GM21423 (cell line): ENCODE results near the gene IL1R1.

Source experiments
- ATAC-seq: cut with Tn5 transposase; IDR thresholded peaks from one replicate; pipeline ENCODE4 v1.9.1; 2021; ENCODE audit warnings: mild to moderate bottlenecking, moderate library complexity; ENCODE audit not compliant: unreplicated experiment

Gene IL1R1

GRCh38 chr2:102166189-102166845, 23.8 kb downstream of the IL1R1 start:
- no peak for ATAC-seq

GRCh38 chr2:102168026-102168771, 25.7 kb downstream of the IL1R1 start:
- no peak for ATAC-seq

- ATAC-seq = no peak
Measured at GRCh38 chr2:102171946-102172345, 29.4 kb downstream of the IL1R1 start.

- no peak for ATAC-seq
Measured at GRCh38 chr2:102172745-102173144, 30.2 kb downstream of the IL1R1 start.

GRCh38 chr2:102176172-102176571, 33.6 kb downstream of the IL1R1 start:
- ATAC-seq = no peak

- no peak for ATAC-seq
Measured at GRCh38 chr2:102177814-102178478, 35.4 kb downstream of the IL1R1 start.

GRCh38 chr2:102179061-102179460, 36.5 kb downstream of the IL1R1 start:
- ATAC-seq = no peak

- no peak for ATAC-seq
Measured at GRCh38 chr2:102179788-102180686, 37.5 kb downstream of the IL1R1 start.

- no peak for ATAC-seq
Measured at GRCh38 chr2:102180687-102180999, 38.1 kb downstream of the IL1R1 start.

GRCh38 chr2:102181376-102181775, 38.8 kb downstream of the IL1R1 start:
- ATAC-seq = no peak

GRCh38 chr2:102181919-102182635, 39.5 kb downstream of the IL1R1 start:
- no peak for ATAC-seq

GRCh38 chr2:102184018-102184417, 41.5 kb downstream of the IL1R1 start:
- ATAC-seq = no peak

- no peak for ATAC-seq
Measured at GRCh38 chr2:102184568-102184967, 42.0 kb downstream of the IL1R1 start.

GRCh38 chr2:102185347-102185746, 42.8 kb downstream of the IL1R1 start:
- ATAC-seq = no peak

GRCh38 chr2:102186791-102187495, 44.4 kb downstream of the IL1R1 start, which contains the start of gene IL1RL2:
IL1RL2 (plus strand) TSS chr2:102187023; CDS start chr2:102187868, 845 bp downstream.
- no peak for ATAC-seq

- no peak for ATAC-seq
Measured at GRCh38 chr2:102187496-102188150, 45.1 kb downstream of the IL1R1 start.

GRCh38 chr2:102190430-102191107, 48.0 kb downstream of the IL1R1 start:
- ATAC-seq = no peak

- ATAC-seq = no peak
Measured at GRCh38 chr2:102191501-102191900, 49.0 kb downstream of the IL1R1 start.

GRCh38 chr2:102193074-102193473, 50.5 kb downstream of the IL1R1 start:
- ATAC-seq = no peak
